ENCODE data around the gene ANKRD33B. TPM values are rescaled to one million over a fixed set of nuclear protein-coding genes. Genes with fewer than 3 reads are reported as not detected.

ANKRD33B gene
- total RNA-seq, 1 experiment from 2014 or later, result 3.1 TPM

DNA sequence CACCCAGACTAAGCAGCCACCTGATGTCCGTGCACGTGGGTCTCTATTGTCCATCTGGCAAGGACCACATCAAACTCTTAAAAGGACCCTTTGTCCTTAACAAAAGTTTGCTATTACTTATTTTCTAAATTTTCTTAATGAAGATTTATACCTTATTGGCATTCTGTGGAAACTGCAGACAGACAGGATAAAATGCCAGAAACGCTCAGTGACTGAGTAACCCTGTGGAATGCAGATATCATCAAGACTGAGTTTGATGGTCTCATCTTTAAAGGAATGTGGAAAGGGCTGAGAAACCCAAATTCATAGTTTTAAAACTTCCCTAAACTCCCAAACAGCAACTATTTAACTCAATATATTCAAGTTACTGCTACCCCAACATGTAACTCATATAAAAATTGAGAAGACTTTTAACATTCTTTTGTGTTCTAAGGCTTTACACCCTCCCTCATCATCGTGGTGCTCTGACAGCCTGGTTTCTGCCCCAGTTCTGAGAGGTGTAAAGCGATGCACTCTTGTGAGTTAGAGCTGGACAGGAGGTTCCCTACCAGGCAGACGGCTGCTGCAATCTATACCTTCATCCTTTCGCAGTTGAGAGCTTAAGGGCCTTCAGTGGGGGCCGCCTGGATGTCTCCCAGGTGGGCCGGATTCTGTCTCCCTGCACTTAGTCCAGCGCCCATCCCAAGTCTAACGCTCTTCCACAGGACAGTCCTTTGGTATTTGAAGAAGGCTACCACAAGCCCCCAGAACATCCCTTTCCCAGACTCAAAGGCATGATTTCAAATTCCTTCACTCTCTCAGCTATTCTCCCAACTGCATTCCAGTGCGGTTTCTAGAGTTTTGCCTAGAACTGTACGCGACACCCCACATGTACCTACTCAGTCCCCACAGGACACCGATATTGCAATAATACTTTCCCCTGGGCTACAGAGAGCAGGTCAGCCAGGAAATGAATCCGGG is 128.2 kb downstream of the ANKRD33B start:
- Mint-ChIP-seq H3K9me3 (ENCODE audit: unreplicated experiment) (no peaks in the 10 kb centered on the region), H3K36me3 (ENCODE audit: insufficient read depth, unreplicated experiment) (peaks cover 4% of the 10 kb centered on the region), H3K4me1 (ENCODE audit: insufficient read depth, unreplicated experiment) (peaks cover 11% of the 10 kb centered on the region), H3K27me3 (ENCODE audit: insufficient read depth, unreplicated experiment) (no peaks in the 10 kb centered on the region), H3K27ac (ENCODE audit: low read depth, unreplicated experiment) (no peak overlapping the region), H3K4me3 (ENCODE audit: unreplicated experiment) (no peak overlapping the region)
- BruUV-seq (replicated peaks), result no TSS peak
- ChIA-PET CTCF (interaction anchor here (0.6 to 3.1 kb wide), 8 partner anchors 8 to 1027 kb away, joined by 3 to 15 read pairs (median 4); no protein-coding TSS in a partner anchor), POLR2A (interaction anchor here (1.4 kb wide), 1 partner anchor 560 kb away, joined by 5 read pairs; no protein-coding TSS in a partner anchor)
- intact Hi-C loops (cut with micrococcal nuclease), result loop anchor here (10.0 kb wide), 2 partner anchors 293 to 1033 kb away; no protein-coding TSS in a partner anchor
- TF ChIP-seq, protein P1, sequence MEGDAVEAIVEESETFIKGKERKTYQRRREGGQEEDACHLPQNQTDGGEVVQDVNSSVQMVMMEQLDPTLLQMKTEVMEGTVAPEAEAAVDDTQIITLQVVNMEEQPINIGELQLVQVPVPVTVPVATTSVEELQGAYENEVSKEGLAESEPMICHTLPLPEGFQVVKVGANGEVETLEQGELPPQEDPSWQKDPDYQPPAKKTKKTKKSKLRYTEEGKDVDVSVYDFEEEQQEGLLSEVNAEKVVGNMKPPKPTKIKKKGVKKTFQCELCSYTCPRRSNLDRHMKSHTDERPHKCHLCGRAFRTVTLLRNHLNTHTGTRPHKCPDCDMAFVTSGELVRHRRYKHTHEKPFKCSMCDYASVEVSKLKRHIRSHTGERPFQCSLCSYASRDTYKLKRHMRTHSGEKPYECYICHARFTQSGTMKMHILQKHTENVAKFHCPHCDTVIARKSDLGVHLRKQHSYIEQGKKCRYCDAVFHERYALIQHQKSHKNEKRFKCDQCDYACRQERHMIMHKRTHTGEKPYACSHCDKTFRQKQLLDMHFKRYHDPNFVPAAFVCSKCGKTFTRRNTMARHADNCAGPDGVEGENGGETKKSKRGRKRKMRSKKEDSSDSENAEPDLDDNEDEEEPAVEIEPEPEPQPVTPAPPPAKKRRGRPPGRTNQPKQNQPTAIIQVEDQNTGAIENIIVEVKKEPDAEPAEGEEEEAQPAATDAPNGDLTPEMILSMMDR (IDR thresholded peaks at IDR 0.05; ENCODE audit: unreplicated experiment), result no peak
- no peak for DNase-seq (ENCODE audit: unreplicated experiment)

DNA sequence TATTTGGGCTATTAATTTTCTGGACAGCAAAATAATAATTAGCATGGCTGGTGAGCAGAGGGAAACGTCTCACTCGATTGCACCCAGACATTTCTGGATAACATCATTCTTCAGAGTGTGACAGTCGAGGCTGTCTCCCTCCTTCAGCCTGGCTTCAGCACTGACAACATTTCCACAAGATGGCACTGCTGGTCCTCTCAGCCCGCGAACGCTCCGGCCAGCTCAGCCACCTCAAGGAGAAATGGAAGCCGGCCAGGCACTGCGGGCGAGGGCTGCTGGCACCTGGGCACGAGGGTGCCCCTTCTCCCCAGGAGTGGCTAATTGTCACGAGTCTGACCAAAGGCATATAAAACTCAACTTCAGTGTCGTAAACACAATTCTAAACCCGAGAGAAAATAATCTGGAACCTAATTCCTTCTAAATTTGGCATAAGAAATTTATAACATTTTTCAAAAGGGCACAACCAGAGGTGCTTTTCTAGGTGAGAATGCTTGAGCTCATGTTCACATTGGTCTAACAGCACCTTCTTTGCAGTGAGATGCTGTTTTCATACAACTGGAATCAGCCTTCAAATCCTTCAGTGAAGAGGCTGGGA is 131.3 kb downstream of the ANKRD33B start:
- H3K9me3 Mint-ChIP-seq (ENCODE audit: unreplicated experiment), result no peaks in the 10 kb centered on the region
- H3K4me3 Mint-ChIP-seq (ENCODE audit: unreplicated experiment), result peak overlapping the region; percentile 6
- TF ChIP-seq, protein P1 (IDR thresholded peaks at IDR 0.05; ENCODE audit: unreplicated experiment), result peak; percentile 69
- H3K27ac Mint-ChIP-seq (ENCODE audit: low read depth, unreplicated experiment), result no peak overlapping the region
- H3K36me3 Mint-ChIP-seq (ENCODE audit: insufficient read depth, unreplicated experiment), result peaks cover 4% of the 10 kb centered on the region
- no peaks in the 10 kb centered on the region for H3K27me3 Mint-ChIP-seq (ENCODE audit: insufficient read depth, unreplicated experiment)
- ChIA-PET POLR2A (no interaction called here), CTCF (interaction anchor here (0.5 to 2.2 kb wide), 32 partner anchors 9 to 1640 kb away, joined by 3 to 9 read pairs (median 3); no protein-coding TSS in a partner anchor)
- BruUV-seq (replicated peaks), result no TSS peak
- peak; percentile 79 for DNase-seq (ENCODE audit: unreplicated experiment)
- peaks cover 11% of the 10 kb centered on the region for H3K4me1 Mint-ChIP-seq (ENCODE audit: insufficient read depth, unreplicated experiment)
- intact Hi-C loops (cut with micrococcal nuclease), result loop anchor here (1.0 to 10.0 kb wide), 6 partner anchors 162 to 1030 kb away; no protein-coding TSS in a partner anchor

DNA sequence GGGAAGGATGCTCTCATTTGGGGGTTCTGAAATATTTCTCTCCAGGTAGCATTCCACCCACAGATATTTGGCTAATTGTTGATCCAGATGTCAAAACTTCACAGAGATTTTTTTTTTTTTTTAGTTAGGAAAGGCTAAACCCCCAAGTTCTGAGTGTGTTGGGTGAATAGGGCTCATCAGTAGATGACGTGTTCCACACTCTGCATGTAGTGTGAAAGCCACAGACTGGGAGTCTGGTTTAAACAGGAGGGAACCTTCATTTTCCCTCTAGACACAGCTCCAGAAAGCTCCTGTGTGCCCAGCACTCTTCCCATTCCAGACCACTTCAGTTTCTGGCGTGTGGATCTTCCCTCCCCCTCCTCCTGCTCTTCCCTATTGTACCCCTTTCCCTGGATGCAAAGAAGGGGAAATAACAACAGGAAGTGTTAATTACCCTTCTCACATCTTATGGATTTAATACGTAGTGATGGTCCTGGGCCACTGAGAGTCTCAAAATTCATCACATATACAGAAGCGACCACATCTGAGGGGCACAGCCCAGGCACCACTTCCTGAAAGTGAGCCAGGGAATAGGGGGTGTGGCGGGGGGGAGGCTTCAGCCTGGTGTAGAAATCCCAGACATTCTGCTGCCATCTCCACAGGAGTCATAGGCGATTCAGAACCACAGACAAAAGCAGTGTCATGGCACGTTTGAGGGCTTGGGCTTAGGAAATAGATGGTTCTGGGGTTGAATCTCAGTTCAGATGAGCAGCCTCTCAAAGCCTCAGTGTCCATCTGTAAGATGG is 132.1 kb downstream of the ANKRD33B start:
- CTCF ChIA-PET, result interaction anchor here (0.6 to 2.2 kb wide), 25 partner anchors 8 to 1641 kb away, joined by 3 to 9 read pairs (median 3); no protein-coding TSS in a partner anchor
- Mint-ChIP-seq H3K27me3 (ENCODE audit: insufficient read depth, unreplicated experiment) (no peaks in the 10 kb centered on the region), H3K4me3 (ENCODE audit: unreplicated experiment) (no peak overlapping the region), H3K4me1 (ENCODE audit: insufficient read depth, unreplicated experiment) (peaks cover 11% of the 10 kb centered on the region), H3K36me3 (ENCODE audit: insufficient read depth, unreplicated experiment) (peaks cover 4% of the 10 kb centered on the region), H3K9me3 (ENCODE audit: unreplicated experiment) (no peaks in the 10 kb centered on the region), H3K27ac (ENCODE audit: low read depth, unreplicated experiment) (no peak overlapping the region)
- no peak for DNase-seq (ENCODE audit: unreplicated experiment)
- BruUV-seq (replicated peaks), result no TSS peak
- TF ChIP-seq, protein P1 (IDR thresholded peaks at IDR 0.05; ENCODE audit: unreplicated experiment), result no peak
- POLR2A ChIA-PET, result no interaction called here
- intact Hi-C loops (cut with micrococcal nuclease), result loop anchor here (1.0 to 10.0 kb wide), 6 partner anchors 161 to 1029 kb away; no protein-coding TSS in a partner anchor
